Endodermal cell (in vitro differentiated cells): ENCODE results near the gene GRID1. TPM values are rescaled to one million over a fixed set of nuclear protein-coding genes. Genes with fewer than 3 reads are reported as not detected.

ENCODE experiments used
- DNase-seq: peaks from one replicate; pipeline ENCODE4 v3.0.0-alpha.2; 2017
- H3K27ac ChIP-seq: 2 replicates; pipeline ENCODE4 v1.5.1; 2013; ENCODE audit warnings: mild to moderate bottlenecking, low read depth, low read length, moderate library complexity
- H3K27me3 ChIP-seq: 2 replicates; pipeline ENCODE4 v1.6.1; 2013; ENCODE audit warnings: mild to moderate bottlenecking, low read length, moderate library complexity; ENCODE audit not compliant: insufficient read depth, control insufficient read depth, poor library complexity, severe bottlenecking
- H3K36me3 ChIP-seq: 2 replicates; pipeline ENCODE4 v1.7.0; 2013; ENCODE audit warnings: mild to moderate bottlenecking, low read length, moderate library complexity; ENCODE audit not compliant: control insufficient read depth, insufficient read depth
- H3K4me1 ChIP-seq: one replicate; pipeline ENCODE4 v1.7.0; 2013; ENCODE audit warnings: low read length; ENCODE audit not compliant: control insufficient read depth, insufficient read depth
- H3K4me3 ChIP-seq: 2 replicates; pipeline ENCODE4 v1.5.1; 2013; ENCODE audit warnings: mild to moderate bottlenecking, low read length, moderate library complexity
- H3K9ac ChIP-seq: 2 replicates; pipeline ENCODE4 v1.6.1; 2013; ENCODE audit warnings: mild to moderate bottlenecking, low read length, moderate library complexity; ENCODE audit not compliant: poor library complexity, severe bottlenecking; ENCODE audit errors: extremely low read depth
- H3K9me3 ChIP-seq: 2 replicates; pipeline ENCODE4 v1.6.1; 2013; ENCODE audit warnings: mild to moderate bottlenecking, low read length, moderate library complexity; ENCODE audit not compliant: control insufficient read depth
- H3K27ac Mint-ChIP-seq: 2 replicates; pipeline ENCODE4 v1.8.0; 2020; ENCODE audit warnings: mixed read lengths
- H3K27me3 Mint-ChIP-seq: 2 replicates; pipeline ENCODE4 v1.8.0; 2021; ENCODE audit warnings: mild to moderate bottlenecking, mixed read lengths; ENCODE audit not compliant: insufficient read depth
- H3K36me3 Mint-ChIP-seq: 2 replicates; pipeline ENCODE4 v1.8.0; 2020; ENCODE audit warnings: low read depth, mixed read lengths
- H3K4me1 Mint-ChIP-seq: 2 replicates; pipeline ENCODE4 v1.8.0; 2020; ENCODE audit warnings: mixed read lengths
- H3K4me3 Mint-ChIP-seq: 2 replicates; pipeline ENCODE4 v1.8.0; 2020; ENCODE audit warnings: mild to moderate bottlenecking, moderate library complexity, mixed read lengths
- H3K9me3 Mint-ChIP-seq: 2 replicates; pipeline ENCODE4 v1.8.0; 2020; ENCODE audit warnings: mild to moderate bottlenecking, mixed read lengths
- WGBS, 2 experiments: methylation state at CpG; one replicate each; pipeline versions ENCODE4 v1.1.5 to v1.1.7; 2013; ENCODE audit warnings: missing lambda C conversion rate in 2 of 2, mixed read lengths in 1 of 2; ENCODE audit not compliant: insufficient coverage in 1 of 2, insufficient read length in 1 of 2; 5-methylcytosine and 5-hydroxymethylcytosine counted together
- total RNA-seq, 2 donors: library from RNA; stranded (reverse); fragmentation: NEBNext Ultra II Directional in 1 of 2; extraction: Animal tissue kit (Norgen Biotek cat#: 25700) in 1 of 2; gene quantifications; 2 replicates in 1 of 2; 3 replicates in 1 of 2; pipeline ENCODE4 v1.2.1, GENCODE V29; 2021
- TF ChIP-seq, protein P1 (sequence below): fragments of 200-600 bp; sonication (generic); conservative IDR thresholded peaks from 2 replicates; pipeline ENCODE4 v1.5.0; 2021; ENCODE audit warnings: antibody characterized with exemption, mild to moderate bottlenecking

Gene GRID1
- total RNA-seq, 2 donors from 2014 or later = 0.13 to 0.53 TPM

GRCh38 chr10:86170255-86171108 lies 196.1 kb downstream of the GRID1 start:
- no peak overlapping the region for H3K27ac Mint-ChIP-seq
- H3K4me1 Mint-ChIP-seq = no peaks in the 10 kb centered on the region

DNA sequence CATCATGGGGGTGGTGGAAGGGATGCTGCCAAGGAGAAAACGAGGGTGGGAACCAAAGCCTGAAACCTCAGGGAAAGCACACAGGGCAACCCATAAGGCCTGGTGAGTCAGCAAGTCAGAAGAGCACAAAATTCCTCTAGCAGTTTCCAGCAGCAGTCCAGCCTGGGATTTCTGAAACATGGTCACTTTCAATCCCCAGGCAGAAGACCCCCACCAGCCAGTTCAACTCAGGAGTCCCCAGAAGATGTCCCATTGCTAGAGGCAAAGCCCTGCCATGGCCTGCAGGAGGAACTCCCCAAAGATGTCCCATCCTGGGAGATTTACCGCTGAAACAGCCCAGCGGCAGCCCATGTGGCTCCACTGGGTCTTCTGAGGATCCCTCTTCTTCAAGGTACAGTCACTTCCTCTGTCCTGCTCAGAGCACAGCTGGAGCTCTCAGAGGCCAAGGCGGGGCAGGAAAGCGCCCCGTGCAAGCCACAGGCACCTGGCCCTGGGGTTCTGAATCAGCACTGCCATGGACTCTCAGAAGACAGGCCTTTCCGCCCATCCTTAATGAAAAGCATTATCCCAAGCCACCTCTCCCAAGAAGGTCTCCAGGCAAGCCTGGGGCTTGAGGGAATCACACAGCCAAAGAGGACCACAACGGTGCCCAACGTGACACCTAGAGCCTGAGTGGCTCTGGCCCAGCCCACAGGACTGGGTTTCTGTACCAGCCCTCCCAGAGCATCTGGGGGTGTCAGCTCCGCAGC lies 196.9 kb downstream of the GRID1 start:
- no peaks in the 10 kb centered on the region for H3K4me1 Mint-ChIP-seq
- H3K9me3 Mint-ChIP-seq = no peaks in the 10 kb centered on the region
- no peak overlapping the region for H3K9ac ChIP-seq
- H3K27ac Mint-ChIP-seq = no peak overlapping the region
- H3K4me3 ChIP-seq = no peak overlapping the region
- DNase-seq = no peak
- no peaks in the 10 kb centered on the region for H3K36me3 ChIP-seq
- H3K4me3 Mint-ChIP-seq = no peak overlapping the region
- no peaks in the 10 kb centered on the region for H3K9me3 ChIP-seq
- H3K27ac ChIP-seq = no peak overlapping the region
- TF ChIP-seq, protein P1, sequence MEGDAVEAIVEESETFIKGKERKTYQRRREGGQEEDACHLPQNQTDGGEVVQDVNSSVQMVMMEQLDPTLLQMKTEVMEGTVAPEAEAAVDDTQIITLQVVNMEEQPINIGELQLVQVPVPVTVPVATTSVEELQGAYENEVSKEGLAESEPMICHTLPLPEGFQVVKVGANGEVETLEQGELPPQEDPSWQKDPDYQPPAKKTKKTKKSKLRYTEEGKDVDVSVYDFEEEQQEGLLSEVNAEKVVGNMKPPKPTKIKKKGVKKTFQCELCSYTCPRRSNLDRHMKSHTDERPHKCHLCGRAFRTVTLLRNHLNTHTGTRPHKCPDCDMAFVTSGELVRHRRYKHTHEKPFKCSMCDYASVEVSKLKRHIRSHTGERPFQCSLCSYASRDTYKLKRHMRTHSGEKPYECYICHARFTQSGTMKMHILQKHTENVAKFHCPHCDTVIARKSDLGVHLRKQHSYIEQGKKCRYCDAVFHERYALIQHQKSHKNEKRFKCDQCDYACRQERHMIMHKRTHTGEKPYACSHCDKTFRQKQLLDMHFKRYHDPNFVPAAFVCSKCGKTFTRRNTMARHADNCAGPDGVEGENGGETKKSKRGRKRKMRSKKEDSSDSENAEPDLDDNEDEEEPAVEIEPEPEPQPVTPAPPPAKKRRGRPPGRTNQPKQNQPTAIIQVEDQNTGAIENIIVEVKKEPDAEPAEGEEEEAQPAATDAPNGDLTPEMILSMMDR = no peak
- H3K36me3 Mint-ChIP-seq = no peaks in the 10 kb centered on the region
- whole genome bisulfite sequencing, 2 experiments = 94 to 98% methylated on average over 8 to 10 of the region's 10 CpGs
- H3K4me1 ChIP-seq = no peaks in the 10 kb centered on the region
- H3K27me3 ChIP-seq = no peaks in the 10 kb centered on the region
- no peaks in the 10 kb centered on the region for H3K27me3 Mint-ChIP-seq

More at GRCh38 chr10:86170255-86171108, 196.1 kb downstream of the GRID1 start:
- Mint-ChIP-seq H3K9me3 (no peaks in the 10 kb centered on the region), H3K36me3 (no peaks in the 10 kb centered on the region), H3K27me3 (no peaks in the 10 kb centered on the region), H3K4me3 (no peak overlapping the region)
- no peak overlapping the region for H3K4me3 ChIP-seq
- no peak overlapping the region for H3K27ac ChIP-seq
- H3K9ac ChIP-seq = no peak overlapping the region
- 87 to 91% methylated on average over 13 to 15 of the region's 15 CpGs for WGBS, 2 experiments
- TF ChIP-seq, protein P1 = no peak
- no peaks in the 10 kb centered on the region for H3K9me3 ChIP-seq
- DNase-seq = no peak
- no peaks in the 10 kb centered on the region for H3K36me3 ChIP-seq
- H3K4me1 ChIP-seq = no peaks in the 10 kb centered on the region
- no peaks in the 10 kb centered on the region for H3K27me3 ChIP-seq

DNA sequence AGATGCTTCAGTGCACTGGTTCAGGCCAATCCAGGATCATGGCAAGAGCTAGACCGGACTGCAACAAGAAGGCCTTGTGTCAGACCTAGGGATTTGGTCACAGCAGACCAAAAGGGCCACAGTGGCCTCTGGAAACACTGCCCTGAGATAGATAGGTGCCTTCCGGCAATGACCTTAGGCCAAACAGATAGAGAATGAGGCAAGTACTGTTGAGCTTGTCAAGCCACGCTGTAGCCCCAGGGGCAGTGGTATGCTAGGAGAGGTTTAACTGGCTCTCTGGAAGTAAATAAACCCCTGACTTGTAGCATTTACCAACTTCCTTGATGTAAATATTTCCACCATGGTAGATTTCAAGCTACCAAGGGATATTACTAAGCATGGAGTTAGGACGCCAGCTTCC lies 197.5 kb downstream of the GRID1 start:
- H3K4me3 Mint-ChIP-seq = no peak overlapping the region
- Histone ChIP-seq H3K36me3 (no peaks in the 10 kb centered on the region), H3K9ac (no peak overlapping the region), H3K27ac (no peak overlapping the region), H3K4me1 (no peaks in the 10 kb centered on the region), H3K9me3 (no peaks in the 10 kb centered on the region), H3K27me3 (no peaks in the 10 kb centered on the region), H3K4me3 (no peak overlapping the region)
- TF ChIP-seq, protein P1 = no peak
- no peaks in the 10 kb centered on the region for H3K4me1 Mint-ChIP-seq
- DNase-seq = no peak
- H3K36me3 Mint-ChIP-seq = no peaks in the 10 kb centered on the region
- no peaks in the 10 kb centered on the region for H3K9me3 Mint-ChIP-seq
- no peak overlapping the region for H3K27ac Mint-ChIP-seq
- 92 to 96% methylated on average over 4 of the region's 4 CpGs for WGBS, 2 experiments
- no peaks in the 10 kb centered on the region for H3K27me3 Mint-ChIP-seq
